Fibroblast of lung (primary cell): ENCODE results near the gene TNFAIP2. TPM values are rescaled to one million over a fixed set of nuclear protein-coding genes. Genes with fewer than 3 reads are reported as not detected.

Source experiments
- DNase-seq, 2 donors: peaks; one replicate each; pipeline versions ENCODE4 v3.0.0 to v3.0.0-alpha.2; 2010; ENCODE audit warnings: low read depth in 2 of 2
- H2AFZ ChIP-seq: 2 replicates; pipeline ENCODE4 v1.5.1; 2012; ENCODE audit warnings: low read length, control low read depth, inconsistent platforms
- H3K27ac ChIP-seq: 2 replicates; pipeline ENCODE4 v1.5.1; 2011; ENCODE audit warnings: low read length, control low read depth; ENCODE audit not compliant: insufficient read depth
- H3K27me3 ChIP-seq: 2 replicates; pipeline ENCODE4 v1.5.1; 2011; ENCODE audit warnings: mild to moderate bottlenecking, low read length; ENCODE audit not compliant: control insufficient read depth, insufficient read depth
- H3K36me3 ChIP-seq: 2 replicates; pipeline ENCODE4 v1.5.1; 2011; ENCODE audit warnings: low read length; ENCODE audit not compliant: control insufficient read depth, insufficient read depth
- H3K4me1 ChIP-seq: 2 replicates; pipeline ENCODE4 v1.5.1; 2011; ENCODE audit warnings: low read length; ENCODE audit not compliant: control insufficient read depth, insufficient read depth; ENCODE audit errors: extremely low read depth
- H3K4me2 ChIP-seq: 2 replicates; pipeline ENCODE4 v1.5.1; 2011; ENCODE audit warnings: low read length, control low read depth; ENCODE audit not compliant: insufficient read depth; ENCODE audit errors: extremely low read depth
- H3K4me3 ChIP-seq, 4 experiments: fragments of 200-600 bp in 1 of 4; sonication (generic) in 1 of 4; replicated peaks in 1 of 4; 2 replicates each; pipeline ENCODE4 v1.5.1; 2011 to 2016; ENCODE audit warnings: low read length in 4 of 4, low read depth in 3 of 4, mild to moderate bottlenecking in 3 of 4, control low read depth in 2 of 4, inconsistent platforms in 1 of 4, mixed read lengths in 1 of 4; ENCODE audit not compliant: insufficient read depth in 1 of 4; ENCODE audit errors: control extremely low read depth in 1 of 4
- H3K79me2 ChIP-seq: 2 replicates; pipeline ENCODE4 v1.5.1; 2012; ENCODE audit warnings: mild to moderate bottlenecking, low read length, inconsistent platforms; ENCODE audit not compliant: control insufficient read depth, insufficient read depth
- H3K9ac ChIP-seq: 2 replicates; pipeline ENCODE4 v1.5.1; 2011; ENCODE audit warnings: mild to moderate bottlenecking, low read length, control low read depth; ENCODE audit not compliant: insufficient read depth
- H3K9me3 ChIP-seq: 2 replicates; pipeline ENCODE4 v1.5.1; 2012; ENCODE audit warnings: low read depth, low read length; ENCODE audit not compliant: control insufficient read depth, insufficient read depth
- H4K20me1 ChIP-seq: 2 replicates; pipeline ENCODE4 v1.5.1; 2011; ENCODE audit warnings: low read length; ENCODE audit not compliant: control insufficient read depth, insufficient read depth; ENCODE audit errors: extremely low read depth
- EZH2 ChIP-seq: IDR thresholded peaks from 2 replicates; pipeline ENCODE4 v1.5.1; 2012; ENCODE audit warnings: low read length, control low read depth, mild to moderate bottlenecking; ENCODE audit errors: missing control alignments
- polyA plus RNA-seq, 2 donors: library from polyadenylated mRNA; depleted of rRNA in 1 of 2; stranded (reverse) in 1 of 2; unstranded in 1 of 2; fragments of >200 nt; gene quantifications; 2 replicates each; pipeline ENCODE4 v1.2.1, GENCODE V29; 2011 to 2012; ENCODE audit warnings: missing spikeins in 1 of 2
- total RNA-seq: library from RNA; depleted of rRNA; stranded (reverse); fragments of >200 nt; gene quantifications from 2 replicates; pipeline ENCODE4 v1.2.1, GENCODE V29; 2014
- TF ChIP-seq, protein P1 (sequence below), 2 donors: IDR thresholded peaks in 1 of 2; conservative IDR thresholded peaks in 1 of 2; 1 replicate in 1 of 2; 2 replicates in 1 of 2; pipeline ENCODE4 v1.5.1; 2011 to 2012; ENCODE audit warnings: low read length in 2 of 2, control low read depth in 1 of 2, inconsistent platforms in 1 of 2, low read depth in 1 of 2, mild to moderate bottlenecking in 1 of 2

TNFAIP2 gene
- total and polyA plus RNA-seq, 2 donors (not counting 1 experiment from before 2014, with no cell fraction given): 71.5 to 139 TPM

DNA sequence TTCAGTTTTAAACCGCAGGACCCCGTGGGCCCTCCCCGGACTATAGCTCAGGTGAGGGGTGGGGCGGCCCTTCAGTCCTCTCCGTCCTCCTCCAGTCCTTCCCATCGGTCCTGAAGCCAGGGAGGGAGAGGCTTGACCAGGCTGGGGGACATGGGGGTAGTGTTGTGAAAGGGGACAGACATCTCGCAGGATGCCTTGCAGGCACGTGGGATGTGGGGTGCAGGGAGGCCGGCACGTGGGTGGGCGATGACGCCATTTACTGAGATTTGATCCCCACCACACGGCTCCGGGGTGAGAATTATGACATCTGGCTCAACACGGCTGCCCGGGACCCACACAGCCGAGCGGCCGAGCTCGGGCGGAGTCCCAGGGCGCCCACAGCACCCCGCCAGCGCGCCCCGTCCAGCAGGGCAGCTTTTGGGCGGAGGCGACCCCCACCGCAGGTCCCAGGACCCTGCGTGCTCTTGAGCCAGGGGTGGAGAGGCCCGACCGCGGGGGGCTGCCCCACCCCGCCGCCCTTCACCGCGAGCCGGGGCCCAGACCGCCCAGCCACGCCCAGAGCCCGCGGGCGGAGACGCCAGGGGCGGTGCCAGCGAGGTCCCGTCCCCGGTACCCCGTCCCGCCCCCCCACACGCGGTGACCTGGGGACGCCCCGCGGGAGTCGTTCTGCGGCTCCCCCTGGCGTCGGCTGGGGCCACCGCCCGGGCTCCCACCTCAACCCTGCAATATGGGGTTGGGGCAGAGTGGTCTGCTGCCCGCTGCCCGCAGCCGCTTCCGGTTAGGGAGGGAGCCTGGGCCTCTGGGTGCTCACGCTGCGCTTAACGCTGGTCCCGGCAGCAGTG lies 32.0 kb upstream of the TNFAIP2 start:
- Histone ChIP-seq H3K27ac (no peak overlapping the region), H3K4me3 (peak overlapping the region in 3 of 4 experiments; percentile 14 to 49 (median 29)), H3K4me1 (peaks cover 4% of the 10 kb centered on the region), H3K9ac (peak overlapping the region; percentile 54), H3K27me3 (no peaks in the 10 kb centered on the region), H3K79me2 (no peaks in the 10 kb centered on the region), H2AFZ (peak overlapping the region; percentile 34), H3K36me3 (no peaks in the 10 kb centered on the region), H4K20me1 (no peaks in the 10 kb centered on the region), H3K4me2 (peak overlapping the region; percentile 76), H3K9me3 (no peaks in the 10 kb centered on the region)
- no peak for TF ChIP-seq EZH2
- TF ChIP-seq, protein P1, sequence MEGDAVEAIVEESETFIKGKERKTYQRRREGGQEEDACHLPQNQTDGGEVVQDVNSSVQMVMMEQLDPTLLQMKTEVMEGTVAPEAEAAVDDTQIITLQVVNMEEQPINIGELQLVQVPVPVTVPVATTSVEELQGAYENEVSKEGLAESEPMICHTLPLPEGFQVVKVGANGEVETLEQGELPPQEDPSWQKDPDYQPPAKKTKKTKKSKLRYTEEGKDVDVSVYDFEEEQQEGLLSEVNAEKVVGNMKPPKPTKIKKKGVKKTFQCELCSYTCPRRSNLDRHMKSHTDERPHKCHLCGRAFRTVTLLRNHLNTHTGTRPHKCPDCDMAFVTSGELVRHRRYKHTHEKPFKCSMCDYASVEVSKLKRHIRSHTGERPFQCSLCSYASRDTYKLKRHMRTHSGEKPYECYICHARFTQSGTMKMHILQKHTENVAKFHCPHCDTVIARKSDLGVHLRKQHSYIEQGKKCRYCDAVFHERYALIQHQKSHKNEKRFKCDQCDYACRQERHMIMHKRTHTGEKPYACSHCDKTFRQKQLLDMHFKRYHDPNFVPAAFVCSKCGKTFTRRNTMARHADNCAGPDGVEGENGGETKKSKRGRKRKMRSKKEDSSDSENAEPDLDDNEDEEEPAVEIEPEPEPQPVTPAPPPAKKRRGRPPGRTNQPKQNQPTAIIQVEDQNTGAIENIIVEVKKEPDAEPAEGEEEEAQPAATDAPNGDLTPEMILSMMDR (conservative IDR thresholded peaks at IDR 0.05 in 1 of 2, IDR thresholded peaks at IDR 0.05 in 1 of 2; ENCODE audit: low read depth in 1 of 2, low read length in 2 of 2): peak; percentile 19 to 24
- DNase-seq: peak; percentile 19 to 48

DNA sequence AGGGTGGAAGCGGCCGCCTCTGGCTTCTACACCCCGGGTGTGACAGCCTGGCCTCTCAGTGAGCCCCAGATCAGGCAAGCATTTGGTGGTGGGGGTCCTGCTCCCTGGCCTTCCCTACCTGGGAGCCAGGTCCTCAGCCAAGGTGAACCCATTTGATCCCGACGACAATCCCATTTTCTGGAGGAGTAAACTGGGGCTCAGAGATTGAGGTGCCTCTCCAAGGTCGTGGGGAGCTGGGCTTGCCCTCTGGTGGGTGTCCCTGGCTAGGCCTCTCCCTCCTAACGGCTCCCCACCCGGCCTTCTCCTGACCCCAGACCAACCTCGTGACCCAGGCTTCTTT lies 31.4 kb upstream of the TNFAIP2 start:
- H3K27ac ChIP-seq: no peak overlapping the region
- no peak for DNase-seq
- no peaks in the 10 kb centered on the region for H3K9me3 ChIP-seq
- no peaks in the 10 kb centered on the region for H4K20me1 ChIP-seq
- peaks cover 4% of the 10 kb centered on the region for H3K4me1 ChIP-seq
- peak overlapping the region; percentile 65 for H3K4me2 ChIP-seq
- no peaks in the 10 kb centered on the region for H3K36me3 ChIP-seq
- H3K4me3 ChIP-seq: peak overlapping the region in 1 of 4 experiments; percentile 49
- no peak overlapping the region for H3K9ac ChIP-seq
- no peak for TF ChIP-seq EZH2
- TF ChIP-seq, protein P1 (conservative IDR thresholded peaks at IDR 0.05 in 1 of 2, IDR thresholded peaks at IDR 0.05 in 1 of 2; ENCODE audit: low read depth in 1 of 2, low read length in 2 of 2): no peak
- no peaks in the 10 kb centered on the region for H3K27me3 ChIP-seq
- H3K79me2 ChIP-seq: no peaks in the 10 kb centered on the region
- H2AFZ ChIP-seq: peak overlapping the region; percentile 18

DNA sequence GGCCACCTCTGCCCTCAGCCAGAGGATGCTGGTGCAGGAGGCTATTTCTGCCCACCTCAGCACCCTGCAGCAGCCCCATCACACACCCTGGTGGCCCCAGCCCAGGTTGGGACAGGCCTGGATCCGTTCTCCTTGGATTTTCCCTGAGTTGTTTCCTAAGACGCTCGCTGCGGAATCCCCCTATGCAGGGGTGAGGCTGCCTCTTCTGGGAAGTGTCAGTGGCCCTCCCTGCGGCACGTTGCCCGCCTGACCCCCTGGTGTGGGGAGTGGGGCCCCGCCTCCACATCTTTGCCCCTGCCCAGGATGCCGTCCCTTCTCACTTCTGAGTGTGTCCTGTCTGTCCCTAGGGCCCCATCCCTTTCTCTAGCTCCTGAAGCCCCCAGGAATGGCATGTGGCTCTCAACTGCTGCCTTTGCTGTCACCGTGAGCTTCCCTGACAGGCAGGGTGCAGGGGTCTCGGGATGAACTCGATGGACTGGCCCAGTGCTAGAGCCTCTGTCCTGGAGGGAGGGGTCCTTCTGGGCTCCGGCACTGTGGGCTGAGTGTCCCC lies 29.3 kb upstream of the TNFAIP2 start:
- Histone ChIP-seq H3K79me2 (no peaks in the 10 kb centered on the region), H2AFZ (peak overlapping the region; percentile 88), H4K20me1 (no peaks in the 10 kb centered on the region), H3K4me2 (peak overlapping the region; percentile 66), H3K27ac (no peak overlapping the region), H3K36me3 (no peaks in the 10 kb centered on the region), H3K9me3 (no peaks in the 10 kb centered on the region), H3K27me3 (no peaks in the 10 kb centered on the region), H3K4me1 (peaks cover 4% of the 10 kb centered on the region), H3K9ac (peak overlapping the region; percentile 59), H3K4me3 (peak overlapping the region in 2 of 4 experiments; percentile 7 to 26)
- no peak for DNase-seq
- TF ChIP-seq, protein P1 (conservative IDR thresholded peaks at IDR 0.05 in 1 of 2, IDR thresholded peaks at IDR 0.05 in 1 of 2; ENCODE audit: low read depth in 1 of 2, low read length in 2 of 2): no peak
- no peak for TF ChIP-seq EZH2
